H1 (cell line): Measurements from ENCODE around the gene RIBC2. TPM values are rescaled to one million over a fixed set of nuclear protein-coding genes. Genes with fewer than 3 reads are reported as not detected.

ENCODE experiments used
- polyA plus RNA-seq, 7 experiments: library from polyadenylated mRNA; depleted of rRNA in 3 of 7; stranded (reverse) in 5 of 7; unstranded in 2 of 7; fragments of >200 nt in 5 of 7; fragments of 200-250 nt in 2 of 7; gene quantifications; 1 replicate in 5 of 7; 2 replicates in 1 of 7; 4 replicates in 1 of 7; pipeline versions ENCODE4 v1.2.1 to v1.2.3, GENCODE V29; 2011 to 2013; ENCODE audit warnings: missing spikeins in 2 of 7, mixed read lengths in 2 of 7
- total RNA-seq: library from RNA; stranded (reverse); fragmentation: NEBNext Ultra II Directional; extraction: Animal tissue kit (Norgen Biotek cat#: 25700); gene quantifications from 2 replicates; pipeline ENCODE4 v1.2.1, GENCODE V29; 2021

RIBC2 gene
- total and polyA plus RNA-seq, 2 of the 8 experiments (the other 6 are each of a cell fraction or from before 2014, with no cell fraction given) = 0.79 to 2.1 TPM

Other genes starting within 250 kb of the RIBC2 start
- gene NUP50, start 249.8 kb upstream of the RIBC2 start, total RNA-seq = 112 and 118 TPM in 2 replicates
- 16.4 and 20.0 TPM in 2 replicates for gene NUP50, start 249.8 kb upstream of the RIBC2 start, polyA plus RNA-seq (2011; rRNA removed)
- 61.9 and 65.3 TPM in 2 replicates for gene KIAA0930, start 172.8 kb upstream of the RIBC2 start, total RNA-seq
- gene KIAA0930, start 172.8 kb upstream of the RIBC2 start, polyA plus RNA-seq (2011; rRNA removed) = 66.1 and 95.4 TPM in 2 replicates
- 0.35 TPM in 1 of 2 replicates, not detected in the other for gene UPK3A, start 128.7 kb upstream of the RIBC2 start, total RNA-seq
- 1.7 and 2.4 TPM in 2 replicates for gene UPK3A, start 128.7 kb upstream of the RIBC2 start, polyA plus RNA-seq (2011; rRNA removed)
- gene FAM118A, start 103.8 kb upstream of the RIBC2 start, total RNA-seq = 18.6 and 21.1 TPM in 2 replicates
- 8.5 and 13.9 TPM in 2 replicates for gene FAM118A, start 103.8 kb upstream of the RIBC2 start, polyA plus RNA-seq (2011; rRNA removed)
- not detected in 2 replicates for gene SMC1B, start 94 bp upstream of the RIBC2 start, total RNA-seq
- 0.02 TPM in 2 replicates for gene SMC1B, start 94 bp upstream of the RIBC2 start, polyA plus RNA-seq (2011; rRNA removed)
- 168 and 184 TPM in 2 replicates for gene FBLN1, start 89.2 kb downstream of the RIBC2 start, total RNA-seq
- gene FBLN1, start 89.2 kb downstream of the RIBC2 start, polyA plus RNA-seq (2011; rRNA removed) = 159 and 233 TPM in 2 replicates